Esophagus muscularis mucosa (tissue), 4 donors: ENCODE results near the gene MNT. TPM values are rescaled to one million over a fixed set of nuclear protein-coding genes. Genes with fewer than 3 reads are reported as not detected.

ENCODE experiments used
- DNase-seq: peaks from one replicate; pipeline ENCODE4 v3.0.0-alpha.2; 2017; ENCODE audit errors: extremely low spot score
- H3K27ac ChIP-seq, 4 donors: fragments of 200-600 bp; sonication (generic); replicated peaks in 1 of 4; 1 replicate in 3 of 4; 2 replicates in 1 of 4; pipeline ENCODE4 v1.5.1; 2016 to 2019; ENCODE audit warnings: mild to moderate bottlenecking in 1 of 4
- H3K27me3 ChIP-seq, 4 donors: fragments of 200-600 bp; sonication (generic); one replicate each; pipeline versions ENCODE4 v1.5.1 to v1.6.0; 2016 to 2019
- H3K36me3 ChIP-seq, 4 donors: fragments of 200-600 bp; sonication (generic); one replicate each; pipeline ENCODE4 v1.5.1; 2016 to 2019
- H3K4me1 ChIP-seq, 4 donors: fragments of 200-600 bp; sonication (generic); one replicate each; pipeline ENCODE4 v1.5.1; 2016 to 2019
- H3K4me3 ChIP-seq, 4 donors: fragments of 200-600 bp; sonication (generic); 1 replicate in 2 of 4; 2 replicates in 2 of 4; pipeline ENCODE4 v1.5.1; 2016 to 2019; ENCODE audit warnings: mild to moderate bottlenecking in 4 of 4, moderate library complexity in 1 of 4
- H3K9me3 ChIP-seq, 4 donors: fragments of 200-600 bp; sonication (generic); 1 replicate in 3 of 4; 2 replicates in 1 of 4; pipeline ENCODE4 v1.5.1; 2016 to 2019
- CTCF ChIP-seq, 3 experiments: fragments of 200-600 bp in 2 of 3; fragments of 450-650 bp in 1 of 3; sonication (generic) in 2 of 3; IDR thresholded peaks; one replicate each; pipeline ENCODE4 v1.5.1; 2017 to 2019; ENCODE audit warnings: antibody characterized with exemption in 3 of 3, mild to moderate bottlenecking in 2 of 3, moderate library complexity in 1 of 3
- EP300 ChIP-seq: sonication (generic); formaldehyde crosslinking; IDR thresholded peaks from one replicate; pipeline ENCODE4 v1.6.1; 2017; ENCODE audit warnings: antibody characterized with exemption
- POLR2A ChIP-seq: fragments of 450-650 bp; IDR thresholded peaks from one replicate; pipeline ENCODE4 v1.6.1; 2017; ENCODE audit warnings: antibody characterized with exemption, moderate library complexity, mild to moderate bottlenecking, low read depth
- POLR2AphosphoS5 ChIP-seq, 2 donors: sonication (generic); formaldehyde crosslinking; IDR thresholded peaks; one replicate each; pipeline ENCODE4 v1.6.1; 2017; ENCODE audit warnings: antibody characterized with exemption in 2 of 2
- WGBS: methylation state at CpG from one replicate; pipeline ENCODE4 v1.1.5; 2018; 5-methylcytosine and 5-hydroxymethylcytosine counted together
- intact Hi-C: fragments of 100-400 bp; cut with DNase I; formaldehyde crosslinking; loops from one replicate; pipeline ENCODE4 v1.15.1; 2023
- total RNA-seq, 4 donors: library from RNA; depleted of rRNA; stranded (reverse); fragments of >200 nt; gene quantifications; one replicate each; pipeline versions ENCODE4 v1.1.0 to v1.2.1, GENCODE V29; 2016

The MNT gene
- total RNA-seq, 4 donors from 2014 or later = 10.8 to 17.4 (median 13.8) TPM

- intact Hi-C loops = no loop called here
- H3K27me3 ChIP-seq = no peaks in the 10 kb centered on the region
- WGBS = 74% methylated on average over 12 of the region's 15 CpGs
Measured at GRCh38 chr17:2380950-2381649, 19.8 kb downstream of the MNT start.

GRCh38 chr17:2380226-2380922, 20.5 kb downstream of the MNT start:
- TF ChIP-seq POLR2AphosphoS5 (IDR thresholded peaks at IDR 0.05) (no peak), CTCF (IDR thresholded peaks at IDR 0.05) (no peak), EP300 (no peak), POLR2A (no peak)
- no peaks in the 10 kb centered on the region for H3K27me3 ChIP-seq
- WGBS = 75% methylated on average over 5 of the region's 16 CpGs
- H3K36me3 ChIP-seq = peaks cover 11 to 78% (median 67%) of the 10 kb centered on the region in 4 donors
- DNase-seq = no peak
- no peaks in the 10 kb centered on the region for H3K9me3 ChIP-seq
- intact Hi-C loops = no loop called here
- H3K27ac ChIP-seq = no peak overlapping the region
- H3K4me1 ChIP-seq = peaks cover 0 to 35% (median 25%) of the 10 kb centered on the region in 4 donors
- H3K4me3 ChIP-seq = no peak overlapping the region

More at GRCh38 chr17:2380950-2381649, 19.8 kb downstream of the MNT start:
- no peak for TF ChIP-seq POLR2AphosphoS5 (IDR thresholded peaks at IDR 0.05)
- TF ChIP-seq CTCF (IDR thresholded peaks at IDR 0.05) = no peak
- no peak for TF ChIP-seq POLR2A
- TF ChIP-seq EP300 = no peak
- H3K4me1 ChIP-seq = peaks cover 0 to 42% (median 32%) of the 10 kb centered on the region in 4 donors
- H3K9me3 ChIP-seq = no peaks in the 10 kb centered on the region
- H3K4me3 ChIP-seq = no peak overlapping the region
- peaks cover 4 to 78% (median 66%) of the 10 kb centered on the region in 4 donors for H3K36me3 ChIP-seq
- no peak overlapping the region for H3K27ac ChIP-seq
- no peak for DNase-seq

GRCh38 chr17:2379489-2380225, 21.2 kb downstream of the MNT start:
- TF ChIP-seq CTCF (IDR thresholded peaks at IDR 0.05) = no peak
- TF ChIP-seq EP300 = no peak
- no peak for TF ChIP-seq POLR2A
- no peak for TF ChIP-seq POLR2AphosphoS5 (IDR thresholded peaks at IDR 0.05)
- Histone ChIP-seq H3K27ac (no peak overlapping the region), H3K4me1 (peaks cover 0 to 28% (median 18%) of the 10 kb centered on the region in 4 donors), H3K36me3 (peaks cover 13 to 77% (median 73%) of the 10 kb centered on the region in 4 donors), H3K4me3 (no peak overlapping the region), H3K9me3 (no peaks in the 10 kb centered on the region), H3K27me3 (no peaks in the 10 kb centered on the region)
- DNase-seq = no peak
- intact Hi-C loops = no loop called here
- 87% methylated on average over 6 of the region's 25 CpGs for WGBS

GRCh38 chr17:2378905-2379304, 22.0 kb downstream of the MNT start:
- WGBS = 83% methylated on average over 4 of the region's 11 CpGs
- intact Hi-C loops = no loop called here

More at GRCh38 chr17:2378905-2379304, 22.0 kb downstream of the MNT start:
- Histone ChIP-seq H3K4me1 (peaks cover 0 to 23% (median 17%) of the 10 kb centered on the region in 4 donors), H3K27ac (no peak overlapping the region), H3K36me3 (peaks cover 13 to 82% (median 74%) of the 10 kb centered on the region in 4 donors), H3K4me3 (no peak overlapping the region), H3K27me3 (no peaks in the 10 kb centered on the region), H3K9me3 (no peaks in the 10 kb centered on the region)
- TF ChIP-seq EP300 (no peak), POLR2AphosphoS5 (IDR thresholded peaks at IDR 0.05) (no peak), CTCF (IDR thresholded peaks at IDR 0.05) (no peak), POLR2A (no peak)
- no peak for DNase-seq
